Activated naive CD4-positive, alpha-beta T cell treated with anti-CD3 and anti-CD28 coated beads, Interleukin-2, amount 50 U/mL, for 72 hours (primary cell): ENCODE results near the gene CUBN. TPM values are rescaled to one million over a fixed set of nuclear protein-coding genes. Genes with fewer than 3 reads are reported as not detected.
A peak's percentile ranks its signal among the peaks of the same experiment; 100 is the strongest.

Experiments
- ATAC-seq, 2 donors: fragments of 150-1000 bp; cut with Tn5 transposase; 2 replicates each; pipeline ENCODE4 v1.10.0; 2021; ENCODE audit warnings: mild to moderate bottlenecking in 2 of 2, moderate library complexity in 2 of 2
- DNase-seq, 2 donors: peaks; one replicate each; pipeline ENCODE4 v3.0.0; 2021 to 2022; ENCODE audit warnings: low spot score in 2 of 2
- H3K27ac Mint-ChIP-seq, 2 donors: one replicate each; pipeline ENCODE4 v1.8.0; 2022; ENCODE audit warnings: mild to moderate bottlenecking in 2 of 2, mixed read lengths in 2 of 2
- H3K36me3 Mint-ChIP-seq, 2 donors: one replicate each; pipeline ENCODE4 v1.8.0; 2022; ENCODE audit warnings: mixed read lengths in 2 of 2
- H3K9me3 Mint-ChIP-seq, 2 donors: one replicate each; pipeline ENCODE4 v1.8.0; 2022; ENCODE audit warnings: mixed read lengths in 2 of 2
- total RNA-seq, 2 donors: library from RNA; stranded (reverse); gene quantifications; one replicate each; pipeline ENCODE4 v1.2.3, GENCODE V29; 2022

Gene CUBN
- total RNA-seq, 2 donors from 2014 or later = 0.32 to 1.1 TPM

DNA sequence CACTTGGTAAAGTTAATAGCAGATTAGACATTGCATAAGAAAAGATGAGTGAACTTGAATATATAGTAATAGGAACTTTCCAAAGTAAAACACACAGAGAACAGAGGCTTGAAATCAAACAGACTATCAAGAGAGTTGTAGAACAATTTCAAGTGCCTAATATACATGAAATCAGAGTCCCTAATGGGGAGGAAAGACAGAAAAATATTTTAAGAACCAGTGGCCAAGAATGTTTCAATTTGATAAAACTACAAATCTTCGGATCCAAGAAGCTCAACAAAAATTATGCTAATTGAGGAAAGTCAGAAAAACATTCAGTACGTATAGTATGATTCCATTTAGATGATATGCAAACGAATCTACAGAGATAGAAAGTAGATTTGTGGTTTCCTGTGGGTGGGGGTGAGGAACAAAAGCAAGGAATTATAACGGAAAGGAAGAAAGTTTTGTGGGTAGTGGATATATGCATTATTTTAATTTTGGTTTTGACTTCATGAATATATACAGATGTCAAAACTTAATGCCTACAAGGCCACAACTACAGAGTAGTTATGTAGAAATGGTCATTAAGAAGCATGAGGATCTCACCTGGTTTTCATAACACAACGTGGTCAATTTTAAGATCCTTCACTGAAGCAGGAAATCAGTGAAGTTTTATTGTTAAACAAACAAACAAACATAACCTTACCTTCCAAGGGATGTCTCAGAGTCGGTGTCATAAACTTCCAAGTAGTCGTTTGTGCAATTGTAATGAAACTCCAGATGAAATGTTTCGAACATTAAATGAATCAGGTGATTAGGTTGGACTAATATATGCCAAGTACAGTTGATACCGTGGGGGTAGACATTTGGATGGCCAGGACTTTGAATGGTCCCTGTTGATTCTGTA lies 62.0 kb downstream of the CUBN start:
- Mint-ChIP-seq H3K27ac (peak overlapping the region; percentile 9 to 44), H3K36me3 (peaks cover 0 to 4% of the 10 kb centered on the region in 2 donors), H3K9me3 (no peaks in the 10 kb centered on the region)
- no peak for DNase-seq
- peak; percentile 34 to 56 for ATAC-seq

GRCh38 chr10:17066807-17067206 lies 62.8 kb downstream of the CUBN start:
- H3K9me3 Mint-ChIP-seq = no peaks in the 10 kb centered on the region
- no peak overlapping the region for H3K27ac Mint-ChIP-seq
- ATAC-seq (no peak), DNase-seq (no peak)
- peaks cover 0 to 4% of the 10 kb centered on the region in 2 donors for H3K36me3 Mint-ChIP-seq

GRCh38 chr10:17066000-17066399 lies 63.6 kb downstream of the CUBN start:
- H3K9me3 Mint-ChIP-seq = no peaks in the 10 kb centered on the region
- DNase-seq (no peak), ATAC-seq (no peak)
- peak overlapping the region in 1 of 2 donors; percentile 15 for H3K27ac Mint-ChIP-seq
- H3K36me3 Mint-ChIP-seq = peaks cover 0 to 4% of the 10 kb centered on the region in 2 donors

DNA sequence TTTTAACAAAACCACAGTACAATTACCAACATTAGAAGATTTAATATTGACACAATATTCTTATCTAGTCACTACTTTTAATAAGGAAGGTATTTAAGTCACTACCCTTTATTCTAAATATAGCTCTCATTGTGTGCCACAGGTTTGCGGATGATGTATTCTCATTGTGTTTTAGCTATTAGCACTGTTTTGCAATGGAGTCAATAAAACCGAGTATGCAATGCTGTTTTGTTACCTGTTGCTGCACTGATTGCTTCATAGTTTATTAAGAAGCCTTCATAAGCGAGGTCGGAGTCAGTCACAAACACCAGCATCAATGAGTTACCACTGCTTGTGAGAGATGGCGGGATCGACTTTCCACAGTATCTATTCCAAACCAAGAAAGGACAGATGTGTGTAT lies 64.3 kb downstream of the CUBN start:
- Mint-ChIP-seq H3K36me3 (peaks cover 0 to 4% of the 10 kb centered on the region in 2 donors), H3K27ac (no peak overlapping the region), H3K9me3 (no peaks in the 10 kb centered on the region)
- ATAC-seq (no peak), DNase-seq (no peak)

- no peak overlapping the region for H3K27ac Mint-ChIP-seq
- H3K9me3 Mint-ChIP-seq = no peaks in the 10 kb centered on the region
- peaks cover 0 to 4% of the 10 kb centered on the region in 2 donors for H3K36me3 Mint-ChIP-seq
- ATAC-seq (no peak), DNase-seq (no peak)
Measured at GRCh38 chr10:17064435-17064834, 65.2 kb downstream of the CUBN start.

DNA sequence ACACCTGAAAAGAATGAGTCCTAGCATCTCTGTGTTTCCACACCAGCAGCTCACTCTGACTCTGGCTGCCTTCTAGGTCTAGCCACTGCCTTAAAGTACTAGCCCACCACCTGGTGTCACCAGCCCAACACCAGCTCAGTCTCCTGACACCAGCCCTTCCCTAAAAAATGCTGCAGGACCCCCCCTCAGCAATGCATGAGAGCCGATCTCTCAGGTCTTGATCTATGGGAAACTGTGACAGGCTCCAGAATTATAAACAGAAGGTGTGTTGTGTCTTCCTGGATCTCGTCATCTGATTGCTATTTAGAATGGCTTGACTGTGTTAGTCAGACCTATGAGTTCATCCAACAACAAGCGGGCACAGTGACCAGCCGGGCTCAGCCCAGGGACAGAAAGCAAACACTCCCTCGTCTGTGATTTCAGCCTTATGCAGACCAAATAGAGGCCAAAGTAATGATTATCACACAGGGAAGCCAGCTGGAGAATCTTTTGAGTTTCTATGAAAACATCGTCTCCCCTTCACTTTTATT lies 66.6 kb downstream of the CUBN start:
- peaks cover 0 to 4% of the 10 kb centered on the region in 2 donors for H3K36me3 Mint-ChIP-seq
- ATAC-seq (no peak), DNase-seq (no peak)
- H3K27ac Mint-ChIP-seq = no peak overlapping the region
- H3K9me3 Mint-ChIP-seq = no peaks in the 10 kb centered on the region

- no peak for ATAC-seq
- Mint-ChIP-seq H3K9me3 (peaks cover 0 to under 1% of the 10 kb centered on the region in 2 donors), H3K36me3 (peaks cover 0 to 4% of the 10 kb centered on the region in 2 donors), H3K27ac (no peak overlapping the region)
- DNase-seq = no peak
Measured at GRCh38 chr10:17062493-17062892, 67.1 kb downstream of the CUBN start.

DNA sequence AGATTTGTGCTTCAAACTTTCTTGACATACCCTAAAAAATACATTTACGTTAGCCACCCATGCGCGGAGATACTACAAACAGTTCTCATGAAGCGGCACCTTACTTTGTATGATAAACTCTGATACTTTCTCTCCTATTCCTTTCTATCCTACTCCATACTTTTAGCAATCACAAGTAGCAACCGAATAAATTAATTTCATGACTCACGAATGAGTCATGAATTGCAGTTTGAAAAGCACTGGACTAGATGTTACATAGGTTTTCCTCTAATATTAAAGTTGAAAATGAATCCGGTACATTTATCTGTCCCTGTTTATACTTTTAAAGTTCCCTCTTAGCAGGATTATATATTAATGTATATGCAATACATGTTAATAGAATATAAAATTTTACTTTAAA lies 67.6 kb downstream of the CUBN start:
- H3K27ac Mint-ChIP-seq = no peak overlapping the region
- DNase-seq = no peak
- peaks cover 0 to 3% of the 10 kb centered on the region in 2 donors for H3K9me3 Mint-ChIP-seq
- ATAC-seq = no peak
- H3K36me3 Mint-ChIP-seq = peaks cover 0 to 4% of the 10 kb centered on the region in 2 donors

DNA sequence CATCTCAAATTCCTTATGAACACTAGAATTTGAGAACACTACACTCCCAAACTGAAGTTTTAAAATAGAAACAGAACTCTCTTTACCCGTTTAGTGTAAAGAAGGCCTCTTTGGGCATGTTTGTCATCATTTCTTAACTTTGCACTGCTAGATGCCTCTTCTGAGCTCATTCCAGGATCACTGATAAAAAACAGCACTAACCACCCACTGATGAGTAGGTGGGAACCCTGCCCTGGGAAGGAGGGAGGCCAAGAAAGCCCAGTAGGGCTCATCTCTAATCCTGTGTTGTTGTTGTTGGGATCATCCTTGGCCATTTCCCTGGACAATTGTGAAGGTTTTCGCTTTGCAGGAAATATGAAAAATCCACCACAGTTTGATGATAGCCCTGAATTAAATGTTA lies 68.2 kb downstream of the CUBN start:
- no peak overlapping the region for H3K27ac Mint-ChIP-seq
- peaks cover 0 to 6% of the 10 kb centered on the region in 2 donors for H3K9me3 Mint-ChIP-seq
- DNase-seq = no peak
- peak in 1 of 2 donors; percentile 34 for ATAC-seq
- H3K36me3 Mint-ChIP-seq = peaks cover 0 to 4% of the 10 kb centered on the region in 2 donors

DNA sequence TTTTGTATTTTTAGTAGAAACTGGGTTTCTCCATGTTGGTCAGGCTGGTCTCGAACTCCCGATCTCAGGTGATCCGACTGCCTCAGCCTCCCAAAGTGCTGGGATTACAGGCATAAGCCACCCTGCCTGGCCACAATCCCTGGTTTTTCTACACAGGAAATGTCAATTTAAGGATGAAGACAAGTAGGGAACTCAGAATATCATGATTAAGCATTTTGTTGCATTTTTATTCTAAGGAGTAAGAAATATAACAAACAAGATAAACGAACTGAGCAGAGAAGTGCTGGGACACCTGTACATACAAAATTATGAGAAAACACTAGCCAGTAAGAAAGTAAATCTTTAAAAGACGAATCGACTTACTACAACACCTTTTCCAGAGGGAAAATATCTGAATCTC lies 69.3 kb downstream of the CUBN start:
- H3K36me3 Mint-ChIP-seq = no peaks in the 10 kb centered on the region
- DNase-seq (no peak), ATAC-seq (no peak)
- no peak overlapping the region for H3K27ac Mint-ChIP-seq
- peaks cover 0 to 6% of the 10 kb centered on the region in 2 donors for H3K9me3 Mint-ChIP-seq

- no peak for DNase-seq
- Mint-ChIP-seq H3K27ac (no peak overlapping the region), H3K36me3 (no peaks in the 10 kb centered on the region), H3K9me3 (peaks cover 0 to 6% of the 10 kb centered on the region in 2 donors)
- ATAC-seq = no peak
Measured at GRCh38 chr10:17059197-17059688, 70.4 kb downstream of the CUBN start.

- peaks cover 0 to 6% of the 10 kb centered on the region in 2 donors for H3K9me3 Mint-ChIP-seq
- H3K36me3 Mint-ChIP-seq = no peaks in the 10 kb centered on the region
- no peak overlapping the region for H3K27ac Mint-ChIP-seq
- ATAC-seq = no peak
- DNase-seq = no peak
Measured at GRCh38 chr10:17058093-17058492, 71.5 kb downstream of the CUBN start.

DNA sequence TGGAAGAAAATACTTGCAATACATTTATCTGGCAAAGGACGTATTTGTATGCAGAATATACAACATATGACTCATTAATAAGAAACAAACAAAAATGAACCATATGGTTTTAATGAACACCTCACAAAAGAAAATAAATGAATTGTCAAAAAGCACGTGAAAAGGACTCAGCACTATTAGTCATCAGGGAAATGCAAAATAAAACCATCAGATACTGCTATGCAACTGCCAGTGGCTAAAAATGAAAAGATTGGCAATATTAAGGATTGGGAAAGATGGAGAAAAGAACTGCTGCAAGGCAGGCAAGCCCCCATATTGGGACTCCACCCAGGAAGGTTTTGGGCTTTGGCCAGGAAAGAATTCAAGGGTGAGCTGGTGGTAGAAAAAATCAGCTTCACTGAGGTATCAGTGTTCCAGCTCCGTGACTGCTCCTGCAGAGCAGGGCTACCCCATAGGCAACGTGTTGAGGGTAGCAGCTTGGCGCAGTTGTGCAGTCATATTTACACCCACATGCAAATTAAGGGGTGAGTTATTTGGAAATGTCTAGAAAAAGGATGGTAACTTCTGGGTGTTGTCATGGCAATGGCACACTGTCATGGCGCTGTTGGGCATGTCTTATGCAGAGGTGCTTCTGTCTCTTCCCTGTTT lies 72.7 kb downstream of the CUBN start:
- Mint-ChIP-seq H3K9me3 (peaks cover 0 to 12% of the 10 kb centered on the region in 2 donors), H3K36me3 (peaks cover 1 to 7% of the 10 kb centered on the region in 2 donors), H3K27ac (no peak overlapping the region)
- ATAC-seq = no peak
- no peak for DNase-seq

DNA sequence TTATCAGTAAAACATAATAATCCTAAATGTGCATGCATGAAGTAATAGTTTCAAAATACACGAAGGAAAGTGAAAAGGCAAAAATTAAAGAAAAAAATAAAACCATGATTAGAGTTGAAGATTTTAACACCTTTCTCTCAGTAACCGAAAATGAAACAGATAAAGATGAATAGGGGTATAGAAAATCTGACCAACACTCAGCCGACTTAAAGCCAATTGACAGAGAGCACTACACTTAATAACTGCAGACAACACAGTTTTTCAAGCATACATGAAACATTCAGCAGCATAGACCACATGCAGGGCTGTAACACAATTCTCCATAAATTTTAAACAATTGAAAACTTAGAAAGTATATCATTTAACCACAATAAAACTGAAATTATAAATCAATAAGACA lies 76.1 kb downstream of the CUBN start:
- ATAC-seq (no peak), DNase-seq (no peak)
- peaks cover 0 to 29% of the 10 kb centered on the region in 2 donors for H3K9me3 Mint-ChIP-seq
- peaks cover 5 to 25% of the 10 kb centered on the region in 2 donors for H3K36me3 Mint-ChIP-seq
- H3K27ac Mint-ChIP-seq = no peak overlapping the region

GRCh38 chr10:17053061-17053460 lies 76.5 kb downstream of the CUBN start:
- DNase-seq (no peak), ATAC-seq (no peak)
- no peak overlapping the region for H3K27ac Mint-ChIP-seq
- H3K9me3 Mint-ChIP-seq = peaks cover 0 to 29% of the 10 kb centered on the region in 2 donors
- H3K36me3 Mint-ChIP-seq = peaks cover 5 to 25% of the 10 kb centered on the region in 2 donors

GRCh38 chr10:17051851-17052250 lies 77.8 kb downstream of the CUBN start:
- H3K27ac Mint-ChIP-seq = peak overlapping the region in 1 of 2 donors; percentile 20
- ATAC-seq = no peak
- H3K9me3 Mint-ChIP-seq = peaks cover 0 to 26% of the 10 kb centered on the region in 2 donors

DNA sequence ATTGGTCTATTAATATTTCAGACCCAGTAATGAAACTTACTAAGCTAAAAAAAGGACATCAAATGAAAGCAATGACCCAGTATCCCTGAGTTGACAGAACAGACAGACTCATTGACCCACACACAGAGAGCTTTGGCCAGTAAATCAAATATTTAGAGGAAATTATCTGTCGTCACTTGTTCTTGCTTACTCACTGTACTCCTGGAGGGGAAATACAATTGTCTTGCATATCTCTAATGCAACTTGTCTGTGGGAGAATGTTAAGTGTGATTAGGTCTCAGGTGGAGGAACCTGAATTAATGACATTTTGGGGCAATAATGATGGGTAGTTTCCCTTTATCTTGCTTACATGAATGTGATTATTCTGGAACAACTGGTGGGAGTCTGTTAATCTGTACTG lies 80.4 kb downstream of the CUBN start:
- Mint-ChIP-seq H3K36me3 (peaks cover 5 to 25% of the 10 kb centered on the region in 2 donors), H3K27ac (no peak overlapping the region), H3K9me3 (peaks cover 0 to 23% of the 10 kb centered on the region in 2 donors)
- DNase-seq (no peak), ATAC-seq (no peak)

More at GRCh38 chr10:17051851-17052250, 77.8 kb downstream of the CUBN start:
- no peak for DNase-seq
- peaks cover 5 to 25% of the 10 kb centered on the region in 2 donors for H3K36me3 Mint-ChIP-seq
